HG02840 (cell line): ENCODE measurements around the gene CDK6.
"Not testable (repeated sequence)": the region's sequence is repeated elsewhere in the genome, so short reads cannot be mapped to it uniquely, and the experiment has no call there.

Experiments used
- ATAC-seq: cut with Tn5 transposase; IDR thresholded peaks from one replicate; pipeline ENCODE4 v1.9.1; 2021; ENCODE audit warnings: mild to moderate bottlenecking, moderate library complexity, moderate number of reproducible peaks; ENCODE audit not compliant: unreplicated experiment, low FRiP score

The CDK6 gene

DNA sequence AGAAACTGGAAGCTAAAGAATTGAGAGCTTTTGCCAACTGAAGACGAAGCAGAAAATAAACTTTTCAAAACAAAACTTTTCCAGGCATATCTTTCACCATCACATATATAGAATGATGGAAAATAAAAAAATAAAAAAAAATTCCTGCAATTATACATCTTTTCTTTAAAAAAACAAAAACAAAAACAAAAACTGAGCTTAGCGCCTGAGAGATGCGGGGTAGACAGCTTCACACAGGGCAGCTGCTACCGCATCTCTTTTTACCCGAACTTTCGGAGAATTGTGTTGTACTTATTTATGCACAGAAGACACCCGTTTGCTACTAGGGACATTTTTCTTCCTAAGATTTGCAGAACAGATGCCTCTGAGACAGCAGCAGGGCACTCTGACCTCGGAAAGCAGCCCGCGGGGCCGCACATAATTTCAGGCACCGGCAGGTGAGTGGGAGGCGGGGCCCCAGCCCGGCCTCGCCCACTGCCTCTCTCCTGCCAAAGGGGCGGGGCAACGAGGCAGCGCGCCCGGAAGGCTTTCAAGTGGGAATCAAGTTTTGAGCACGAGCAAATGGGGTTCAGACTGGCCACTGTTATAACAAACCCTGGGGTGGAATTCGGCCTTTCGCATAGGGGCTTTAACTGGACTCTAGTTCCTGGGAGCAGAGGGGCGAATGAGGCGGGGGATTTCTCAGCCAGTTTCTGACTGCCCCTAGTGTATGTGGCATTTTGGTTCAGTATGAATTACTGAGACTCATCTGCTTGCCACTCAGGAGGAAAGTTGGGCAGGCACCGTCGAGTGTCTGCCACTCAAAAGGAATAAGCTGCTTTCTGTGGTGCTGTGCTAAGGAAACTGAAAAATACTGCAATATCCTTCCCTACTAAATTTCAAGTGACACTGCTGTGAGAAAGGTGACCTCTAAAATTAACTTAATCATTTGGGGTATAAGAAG lies 227.7 kb downstream of the CDK6 start:
- ATAC-seq = no peak

DNA sequence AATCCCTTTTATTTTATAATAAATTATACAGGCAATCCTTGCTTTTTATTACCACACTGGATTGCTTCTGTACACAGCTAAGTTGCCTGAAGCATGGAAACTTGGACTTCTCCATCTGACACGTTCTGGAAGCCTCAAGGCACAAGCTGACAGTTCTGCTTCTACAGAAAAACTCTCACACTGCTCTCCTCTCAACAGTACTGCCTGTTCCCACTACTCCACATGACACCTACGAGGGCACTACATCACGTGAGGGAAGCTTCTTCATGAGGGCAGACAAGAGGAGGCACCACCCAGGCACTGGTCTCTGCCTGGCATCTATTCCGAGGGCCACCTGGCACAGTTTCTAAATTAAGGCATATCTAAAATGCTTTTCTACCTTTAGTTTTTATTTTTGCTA lies 229.4 kb downstream of the CDK6 start:
- ATAC-seq = no peak

DNA sequence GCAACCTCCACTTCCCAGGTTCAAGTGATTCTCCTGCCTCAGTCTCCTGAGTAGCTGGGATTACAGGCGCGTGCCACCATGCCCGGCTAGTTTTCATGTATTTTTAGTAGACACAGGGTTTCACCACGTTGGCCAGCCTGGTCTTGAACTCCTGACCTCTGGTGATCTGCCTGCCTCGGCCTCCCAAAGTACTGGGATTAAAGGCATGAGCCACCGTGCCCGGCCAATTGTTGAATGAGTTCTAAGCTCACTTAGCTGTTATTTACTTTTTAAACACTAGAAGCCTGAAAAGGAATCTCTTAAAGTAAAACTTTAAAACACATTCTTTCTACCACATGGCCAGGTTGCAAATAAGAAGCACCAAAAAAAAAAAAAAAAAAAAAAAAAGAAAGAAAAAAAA lies 231.9 kb downstream of the CDK6 start:
- ATAC-seq = not testable (repeated sequence)

DNA sequence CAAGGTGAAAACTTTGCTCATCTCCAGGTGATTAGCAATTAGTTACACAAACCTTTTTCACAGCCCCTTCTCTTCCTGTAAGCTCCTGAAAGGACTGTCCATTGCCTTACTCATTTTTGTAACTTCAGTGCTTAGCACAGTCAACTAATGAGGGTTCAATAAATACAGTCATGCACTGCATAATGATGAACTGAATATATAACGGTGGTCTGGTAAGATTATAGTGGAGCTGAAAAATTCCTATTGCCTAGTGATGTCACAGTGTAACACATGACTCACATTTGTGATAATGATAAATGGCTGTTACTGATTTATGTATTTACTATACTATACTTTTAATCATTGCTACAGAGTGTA lies 233.3 kb downstream of the CDK6 start:
- ATAC-seq = no peak

DNA sequence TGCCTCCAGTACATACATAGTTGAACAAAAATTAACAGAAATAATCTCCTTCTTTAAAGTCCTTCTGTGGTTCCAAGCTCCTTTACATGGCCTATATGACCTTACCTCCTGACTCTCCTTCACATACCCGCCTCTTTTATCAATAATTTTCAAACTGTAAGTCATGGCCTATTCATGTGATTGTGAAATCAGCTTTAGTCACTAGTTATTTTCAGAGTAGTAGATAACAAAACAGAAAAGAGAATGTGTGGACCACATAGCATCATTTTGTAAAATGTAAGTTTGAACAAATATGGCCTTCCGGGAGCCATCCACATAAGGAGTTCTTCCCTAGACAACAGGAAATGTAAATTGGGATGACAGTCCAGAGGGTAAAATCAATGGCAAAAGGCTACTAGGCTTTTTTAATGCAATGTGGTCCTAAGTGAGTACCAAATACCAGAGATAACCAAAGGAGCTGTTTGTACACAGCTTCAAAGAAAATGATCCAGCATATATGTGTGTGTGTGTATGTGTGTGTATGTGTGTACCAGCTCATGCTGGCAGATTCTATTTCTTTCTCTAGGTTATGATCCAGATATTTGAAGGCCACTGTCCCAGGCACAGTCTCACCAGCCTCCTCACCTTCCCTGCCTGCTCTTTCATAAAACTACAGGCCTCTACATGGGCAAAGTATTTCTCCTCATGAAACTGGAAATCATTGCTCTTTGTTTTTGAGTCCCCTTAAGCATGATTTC lies 233.9 kb downstream of the CDK6 start:
- no peak for ATAC-seq

DNA sequence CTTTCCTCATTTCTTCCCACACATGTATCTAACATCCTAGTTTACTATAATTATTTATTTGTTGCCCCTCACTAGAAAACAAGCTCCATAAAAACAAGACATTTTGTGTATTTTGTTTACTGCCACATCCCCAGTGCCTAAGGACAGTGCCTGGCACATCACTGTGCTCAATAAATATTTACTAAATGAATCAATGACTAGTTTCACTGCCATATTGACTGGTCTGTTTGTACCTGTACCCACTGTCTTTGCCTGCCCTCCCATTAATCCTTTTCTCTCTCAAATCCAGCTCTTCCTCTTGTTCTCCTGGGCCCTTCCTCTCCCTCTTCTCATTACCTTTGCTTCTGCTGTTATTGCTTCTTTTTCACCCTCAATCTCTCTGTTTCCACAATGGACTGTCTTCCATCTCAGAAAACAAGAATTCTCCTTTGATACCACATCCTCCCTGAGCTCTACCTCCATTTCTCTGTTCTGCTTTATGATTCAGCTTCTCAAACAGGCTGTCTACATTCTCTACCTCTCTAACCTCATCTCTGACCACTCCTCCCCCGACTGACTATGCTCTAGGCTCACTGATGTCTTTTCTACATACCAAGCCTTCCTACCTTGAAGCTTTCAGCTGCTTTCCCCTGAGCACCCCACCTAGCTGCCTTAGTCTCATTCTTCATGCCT lies 237.9 kb downstream of the CDK6 start:
- no peak for ATAC-seq

DNA sequence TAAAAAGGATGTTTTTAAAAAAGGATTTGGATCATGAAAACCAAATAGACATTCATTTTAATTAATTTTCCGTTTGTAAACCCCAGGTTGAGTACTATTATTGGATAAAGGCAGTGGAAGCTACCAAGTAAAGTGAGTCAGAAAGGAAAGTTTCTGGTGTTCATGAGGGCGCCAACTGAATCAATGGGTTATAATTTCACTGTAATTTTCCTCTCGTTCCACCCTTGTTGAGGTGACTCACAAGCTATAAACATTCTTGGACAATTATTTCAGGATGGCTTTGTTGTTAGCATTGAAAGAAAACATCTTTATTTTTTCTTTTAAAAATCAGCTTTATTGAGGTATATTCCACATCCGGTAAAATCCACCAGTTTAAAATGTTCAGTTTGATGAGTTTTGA lies 241.1 kb downstream of the CDK6 start:
- no peak for ATAC-seq

DNA sequence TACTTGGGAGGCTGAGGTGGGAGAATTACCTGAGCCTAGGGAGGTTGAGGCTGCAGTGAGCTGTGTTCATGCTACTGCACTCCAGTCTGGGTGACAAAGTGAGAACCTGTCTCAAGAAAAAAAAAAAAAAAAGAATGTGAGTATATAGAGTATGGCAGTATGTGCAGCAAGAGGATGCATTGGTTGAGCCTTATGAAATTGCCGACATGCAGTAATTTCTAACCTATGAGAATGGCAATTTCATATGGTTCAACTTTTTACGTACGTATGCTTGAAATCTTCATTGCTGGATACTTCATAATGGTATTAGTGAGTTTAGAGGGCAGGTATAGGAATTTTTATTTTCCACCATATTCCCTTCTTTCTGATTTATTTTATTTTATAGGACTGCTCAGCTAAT lies 241.6 kb downstream of the CDK6 start:
- no peak for ATAC-seq

DNA sequence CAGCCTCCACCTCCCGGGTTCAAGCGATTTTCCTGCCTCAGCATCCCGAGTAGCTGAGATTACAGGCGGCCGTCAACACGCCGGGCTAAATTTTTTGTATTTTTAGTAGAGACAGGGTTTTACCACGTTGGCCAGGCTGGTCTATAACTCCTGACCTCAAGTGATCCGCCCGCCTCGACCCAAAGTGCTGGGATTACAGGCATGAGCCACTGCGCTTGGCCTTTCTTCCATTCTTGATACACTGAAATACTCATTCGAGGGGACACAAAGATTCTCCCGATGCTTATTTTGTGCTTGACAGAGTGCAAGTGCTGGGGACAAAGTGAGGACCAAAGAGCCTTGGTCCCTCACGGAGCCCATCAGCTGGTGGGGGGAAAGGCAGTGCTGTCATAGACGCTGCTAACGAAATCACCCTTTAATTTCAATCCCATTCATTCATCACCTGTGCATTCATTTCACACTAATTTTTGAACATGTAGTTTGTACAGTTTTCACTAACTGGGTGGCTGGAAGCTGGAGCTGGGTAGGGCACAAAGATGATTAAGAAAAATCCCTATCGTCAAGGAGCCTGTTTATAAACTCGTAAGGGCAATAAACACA lies 245.6 kb downstream of the CDK6 start:
- no peak for ATAC-seq

DNA sequence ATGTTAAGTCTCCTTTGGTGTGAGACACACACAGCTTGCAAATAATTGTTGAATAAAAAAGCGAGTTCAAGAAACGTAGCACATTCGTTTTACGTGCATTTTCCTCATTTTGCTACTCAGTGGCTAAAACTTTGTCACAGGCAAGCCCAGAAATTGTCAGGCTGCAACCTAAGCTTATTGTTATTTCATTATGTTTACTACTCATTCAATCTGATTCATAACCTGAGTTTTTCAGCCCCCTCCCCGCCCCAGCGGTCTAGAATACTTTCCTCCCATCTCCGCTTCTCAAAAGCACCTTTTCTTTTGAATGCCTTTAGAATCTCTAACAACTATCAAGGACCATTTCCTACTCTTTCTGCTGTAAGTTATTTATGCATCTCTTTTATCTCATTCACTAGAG lies 247.3 kb downstream of the CDK6 start:
- ATAC-seq = no peak

DNA sequence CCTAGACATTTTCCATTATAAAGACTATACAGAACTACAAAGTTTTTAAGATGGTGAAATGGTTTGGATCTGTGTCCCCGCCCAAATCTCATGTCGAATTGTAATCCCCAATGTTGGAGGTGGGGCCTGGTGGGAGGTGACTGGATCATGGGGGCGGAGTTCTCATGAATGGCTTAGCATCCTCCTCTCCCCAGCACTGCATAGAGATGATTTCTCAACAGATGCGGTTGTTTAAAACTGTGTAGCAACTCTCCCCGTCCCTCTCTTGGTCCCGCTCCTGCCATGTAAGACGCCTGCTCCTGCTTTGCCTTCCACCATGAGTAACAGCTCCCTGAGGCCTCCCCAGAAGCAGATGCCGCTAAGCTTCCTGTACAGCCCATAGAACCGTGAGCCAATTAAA lies 247.8 kb downstream of the CDK6 start:
- ATAC-seq = no peak

DNA sequence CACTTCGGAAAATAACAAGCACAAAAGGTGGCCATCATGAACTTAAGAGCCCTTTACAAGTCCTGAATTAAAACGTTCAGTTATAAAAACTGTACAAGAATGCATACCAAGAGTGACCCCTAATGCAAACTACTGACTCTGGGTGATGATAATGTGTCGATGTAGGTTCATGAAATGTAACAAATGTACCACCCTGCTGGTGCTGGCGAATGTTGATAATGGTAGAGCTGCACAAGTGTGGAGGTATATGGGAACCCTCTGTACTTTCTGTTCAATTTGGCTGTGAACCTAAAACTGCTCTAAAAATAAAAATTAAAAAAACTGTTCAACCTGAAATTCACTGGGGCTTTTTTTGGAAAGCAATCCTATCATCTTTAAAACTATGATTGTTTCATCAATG lies 249.5 kb downstream of the CDK6 start:
- no peak for ATAC-seq

DNA sequence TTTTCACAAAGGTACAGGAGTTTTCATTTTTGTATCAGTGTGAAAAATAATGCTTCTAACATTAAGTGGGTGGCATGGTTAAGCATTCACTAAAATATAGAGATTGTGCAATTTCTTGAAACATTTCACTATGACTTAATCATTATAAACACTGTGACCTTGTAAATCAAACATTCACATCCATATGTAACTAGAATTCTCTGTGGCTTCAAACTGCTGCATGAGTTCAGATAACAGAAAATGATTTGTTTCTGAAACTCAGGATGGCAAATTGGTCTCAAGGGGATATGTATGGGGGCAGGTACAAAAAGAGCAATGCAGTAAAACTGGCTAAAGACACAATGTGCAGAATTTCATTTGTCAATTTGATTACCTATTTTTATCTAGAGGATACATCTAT lies 250.0 kb downstream of the CDK6 start:
- ATAC-seq = no peak

DNA sequence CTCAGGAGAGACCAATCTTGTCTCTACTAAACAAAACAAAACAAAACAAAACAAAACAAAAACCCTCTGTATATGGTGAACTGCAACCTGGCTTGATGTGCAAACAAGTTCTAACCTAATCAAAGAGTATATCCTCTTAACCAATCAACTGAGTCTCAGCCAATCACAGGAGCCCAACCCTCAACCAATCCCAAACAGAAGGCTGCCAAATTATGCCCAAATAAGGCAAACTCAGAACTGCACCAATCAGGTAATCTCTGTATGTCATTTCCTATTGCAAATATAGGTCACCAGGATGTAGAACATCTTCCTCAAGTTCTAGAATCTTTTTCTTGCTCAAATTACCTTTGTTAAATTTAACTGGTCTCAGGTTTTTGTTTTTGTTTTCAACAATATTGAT lies 251.4 kb downstream of the CDK6 start:
- no peak for ATAC-seq

DNA sequence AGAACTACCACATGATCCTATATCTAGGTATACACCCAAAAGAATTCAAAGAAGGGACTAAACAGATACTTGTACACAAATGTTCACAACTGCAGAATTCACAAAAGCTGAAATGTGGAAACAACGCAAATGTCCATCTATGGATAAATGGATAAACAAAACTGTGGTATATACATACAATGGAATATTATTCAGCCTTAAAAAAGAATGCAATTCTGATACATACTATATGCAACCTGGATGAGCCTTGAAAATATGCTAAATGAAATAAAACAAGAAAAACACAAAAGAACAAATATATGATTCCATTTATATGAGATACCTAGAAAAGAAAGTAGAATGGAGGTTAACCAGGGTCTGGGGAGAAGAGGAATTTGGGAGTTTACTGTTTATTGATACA lies 253.4 kb downstream of the CDK6 start:
- ATAC-seq = no peak

DNA sequence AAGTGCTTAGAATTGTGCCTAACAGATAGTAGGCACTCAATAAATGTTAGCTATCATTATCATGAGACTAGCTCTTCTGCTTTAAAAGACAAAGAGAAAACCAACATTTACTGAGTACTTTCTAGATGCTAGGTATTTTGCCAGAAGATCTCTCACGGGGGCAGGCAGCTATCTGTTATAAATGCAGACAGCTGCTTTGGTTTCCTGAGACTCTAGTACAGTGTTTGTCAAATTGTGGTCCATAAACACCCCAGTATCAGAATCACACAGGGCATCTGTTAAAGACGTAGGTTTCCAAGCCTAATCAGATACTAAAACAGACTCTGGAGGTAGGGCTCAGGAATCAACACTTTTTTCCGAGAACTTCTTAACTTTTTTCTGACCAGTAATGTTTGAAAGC lies 260.1 kb downstream of the CDK6 start:
- no peak for ATAC-seq

DNA sequence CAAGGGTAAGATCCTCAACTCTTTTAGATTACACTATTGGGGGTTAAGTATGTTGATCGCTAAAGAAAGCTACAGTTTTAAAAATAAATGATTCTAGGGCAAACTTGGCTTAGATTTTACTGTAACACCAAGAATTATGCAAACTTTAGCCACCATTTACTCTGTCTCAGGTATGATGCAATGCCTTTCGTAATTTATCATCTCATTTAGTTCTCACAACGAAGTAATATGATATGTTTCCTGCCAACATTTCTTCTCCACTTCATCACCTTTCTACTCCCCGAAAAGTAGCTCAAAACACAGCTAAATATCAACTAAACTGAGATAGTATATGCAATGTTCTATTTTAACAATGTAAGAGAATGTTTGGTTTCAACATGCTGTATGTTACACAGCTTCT lies 267.2 kb downstream of the CDK6 start:
- ATAC-seq = no peak

DNA sequence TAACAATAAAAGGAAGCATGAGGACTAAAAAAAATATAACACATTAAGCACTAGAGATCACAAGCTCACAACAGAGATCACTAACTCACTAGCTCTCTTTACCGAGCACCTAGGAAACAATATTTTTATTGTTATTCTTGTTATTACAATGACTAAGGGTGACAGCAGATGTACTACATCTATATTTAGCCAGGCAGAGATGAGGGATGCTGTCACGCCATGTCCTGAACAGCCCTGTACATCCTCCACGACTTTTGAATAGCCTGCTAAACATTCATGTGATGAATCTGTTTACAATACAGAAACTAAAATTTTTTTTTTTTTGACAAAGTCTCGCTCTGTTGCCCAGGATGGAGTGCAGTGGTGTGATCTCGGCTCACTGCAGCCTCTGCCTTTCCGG lies 268.9 kb downstream of the CDK6 start:
- ATAC-seq = no peak

DNA sequence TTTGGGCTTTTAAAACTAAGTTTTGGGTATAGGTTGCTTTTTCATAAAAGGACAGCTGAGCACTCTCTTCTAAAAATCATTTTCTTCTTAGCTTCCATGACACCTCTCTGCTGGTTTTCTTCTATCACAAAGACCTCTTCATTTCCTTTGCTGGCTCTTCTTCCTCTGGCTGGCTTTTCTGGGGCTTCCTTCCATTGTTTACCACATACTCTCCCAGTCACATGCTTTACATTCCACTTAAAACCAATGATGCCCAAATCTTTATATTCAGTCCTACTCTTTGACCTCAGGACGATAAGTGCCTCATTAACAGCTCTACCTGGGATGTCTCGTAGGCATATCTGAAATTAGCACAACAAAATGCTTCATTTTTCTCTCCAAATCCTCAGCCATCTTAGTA lies 273.0 kb downstream of the CDK6 start:
- no peak for ATAC-seq

DNA sequence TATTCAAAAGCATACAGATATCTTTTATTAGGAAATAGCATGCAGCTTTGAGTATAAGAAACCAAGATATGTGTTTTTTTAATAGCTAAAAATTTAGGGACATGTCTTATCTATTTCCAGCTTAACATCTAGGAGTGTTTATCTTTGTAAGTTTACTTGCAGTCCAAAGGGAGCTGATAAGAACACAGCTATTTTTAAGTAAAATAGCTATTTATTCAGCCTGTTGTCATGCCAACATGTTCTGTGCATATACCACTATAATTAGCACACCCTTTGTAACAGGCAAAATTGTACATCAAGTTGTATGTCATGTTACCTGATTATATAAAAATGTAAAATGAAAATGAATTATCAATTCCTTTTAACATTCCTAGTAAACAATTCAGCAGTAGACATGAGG lies 275.8 kb downstream of the CDK6 start:
- no peak for ATAC-seq

DNA sequence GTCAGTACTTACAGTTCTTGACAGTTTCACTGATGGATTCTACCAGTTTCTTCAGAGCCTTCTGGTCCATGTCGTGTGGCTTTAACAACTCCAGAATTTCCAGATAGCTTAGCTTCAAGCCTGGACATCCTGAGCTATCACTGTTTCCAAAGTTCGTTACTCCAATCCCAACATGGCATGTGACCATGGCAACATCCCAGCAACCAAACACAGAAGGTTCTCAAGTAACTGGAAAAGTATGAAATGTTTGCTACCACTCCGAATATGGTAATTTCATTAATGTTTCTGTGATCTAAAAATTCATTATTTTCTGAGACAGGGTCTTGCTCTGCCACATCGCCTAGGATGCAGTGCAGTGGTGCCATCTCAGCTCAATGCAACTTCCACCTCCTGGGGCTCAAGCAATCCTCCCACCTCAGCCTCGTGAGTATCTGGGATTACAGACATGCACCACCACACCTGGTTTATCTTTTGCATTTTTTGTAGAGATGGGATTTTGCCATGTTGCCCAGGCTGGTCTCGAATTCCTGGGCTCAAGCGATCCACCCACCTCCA lies 278.5 kb downstream of the CDK6 start:
- ATAC-seq = no peak
